HG03060 (cell line): ENCODE measurements around the gene TUBB4B.

Experiments used
- ATAC-seq: cut with Tn5 transposase; IDR thresholded peaks from one replicate; pipeline ENCODE4 v1.9.1; 2021; ENCODE audit warnings: low read depth, moderate number of reproducible peaks; ENCODE audit not compliant: unreplicated experiment

Gene TUBB4B

DNA sequence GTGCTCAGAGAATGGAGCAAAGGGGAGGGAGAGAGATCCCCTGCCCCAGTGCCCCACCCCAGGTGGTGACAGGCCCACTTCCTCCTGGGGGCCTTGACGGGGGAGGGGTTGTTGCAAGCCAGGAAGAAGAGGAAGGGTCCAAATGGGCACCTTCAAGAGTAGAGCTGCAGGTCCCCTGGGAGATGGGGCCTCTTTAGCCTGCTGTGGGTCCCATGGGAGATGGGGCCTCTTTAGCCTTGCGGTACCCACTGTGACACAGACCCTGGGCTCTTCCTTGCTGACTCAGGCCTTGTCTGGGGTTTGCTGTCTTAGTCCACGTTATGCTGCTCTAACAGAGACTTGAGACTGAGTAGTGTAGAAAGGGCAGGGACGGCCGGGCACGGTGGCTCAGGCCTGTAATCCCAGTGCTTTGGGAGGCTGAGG, 26.9 kb downstream of the TUBB4B start:
- no peak for ATAC-seq

DNA sequence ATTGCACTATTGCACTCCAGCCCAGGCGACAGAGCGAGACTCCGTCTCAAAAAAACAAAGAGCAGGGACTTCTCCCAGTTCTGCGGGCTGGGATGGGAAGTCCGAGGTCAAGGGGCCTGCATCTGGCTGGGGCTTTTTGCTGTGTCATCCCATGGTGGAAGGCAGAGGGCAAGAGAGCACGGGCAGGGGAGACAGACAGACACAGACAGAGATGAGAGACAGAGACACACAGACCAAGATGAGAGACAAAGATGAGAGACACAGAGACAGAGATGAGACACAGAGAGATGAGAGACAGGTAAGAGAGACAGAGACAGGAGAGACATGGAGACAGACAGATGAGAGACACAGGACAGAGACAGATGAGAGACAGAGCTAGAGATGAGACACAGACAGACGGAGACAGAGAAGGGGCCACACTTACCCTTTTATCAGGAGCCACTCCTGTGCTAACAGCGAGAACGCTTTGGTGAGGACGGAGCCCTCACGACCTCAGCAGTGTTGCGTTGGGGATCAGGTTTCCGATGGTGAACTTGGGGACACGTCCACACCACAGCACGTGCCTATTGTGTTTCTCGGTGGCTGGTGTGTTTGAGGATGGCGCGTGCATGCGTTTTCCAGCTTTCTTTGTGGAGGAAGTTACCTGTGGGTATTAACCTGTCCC, 27.6 kb downstream of the TUBB4B start:
- no peak for ATAC-seq

DNA sequence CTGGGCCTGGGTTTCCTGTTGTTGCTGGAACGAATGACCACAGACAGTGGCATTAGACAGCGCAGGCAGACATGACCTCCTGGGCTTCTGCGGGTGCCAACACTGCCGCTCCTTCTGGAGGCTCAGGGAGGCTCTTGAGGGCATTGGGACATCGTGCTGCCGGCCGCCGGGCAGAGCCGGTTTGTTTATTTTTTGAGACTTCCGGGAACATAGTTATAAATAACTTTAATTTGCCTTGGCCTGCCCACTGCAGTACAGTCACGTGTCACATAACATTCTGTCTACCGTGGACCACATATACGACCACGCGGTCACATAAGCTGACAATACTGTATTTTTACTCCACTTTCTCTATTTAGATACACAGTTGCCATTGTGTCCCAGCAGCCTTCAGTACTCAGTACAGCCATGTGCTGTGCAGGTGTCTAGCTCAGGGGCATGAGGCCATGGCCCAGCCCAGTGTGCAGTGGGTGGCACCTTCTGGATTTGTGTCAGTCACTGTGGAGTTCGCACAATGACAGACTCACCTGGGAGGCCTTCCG, 28.2 kb downstream of the TUBB4B start:
- ATAC-seq, result no peak

DNA sequence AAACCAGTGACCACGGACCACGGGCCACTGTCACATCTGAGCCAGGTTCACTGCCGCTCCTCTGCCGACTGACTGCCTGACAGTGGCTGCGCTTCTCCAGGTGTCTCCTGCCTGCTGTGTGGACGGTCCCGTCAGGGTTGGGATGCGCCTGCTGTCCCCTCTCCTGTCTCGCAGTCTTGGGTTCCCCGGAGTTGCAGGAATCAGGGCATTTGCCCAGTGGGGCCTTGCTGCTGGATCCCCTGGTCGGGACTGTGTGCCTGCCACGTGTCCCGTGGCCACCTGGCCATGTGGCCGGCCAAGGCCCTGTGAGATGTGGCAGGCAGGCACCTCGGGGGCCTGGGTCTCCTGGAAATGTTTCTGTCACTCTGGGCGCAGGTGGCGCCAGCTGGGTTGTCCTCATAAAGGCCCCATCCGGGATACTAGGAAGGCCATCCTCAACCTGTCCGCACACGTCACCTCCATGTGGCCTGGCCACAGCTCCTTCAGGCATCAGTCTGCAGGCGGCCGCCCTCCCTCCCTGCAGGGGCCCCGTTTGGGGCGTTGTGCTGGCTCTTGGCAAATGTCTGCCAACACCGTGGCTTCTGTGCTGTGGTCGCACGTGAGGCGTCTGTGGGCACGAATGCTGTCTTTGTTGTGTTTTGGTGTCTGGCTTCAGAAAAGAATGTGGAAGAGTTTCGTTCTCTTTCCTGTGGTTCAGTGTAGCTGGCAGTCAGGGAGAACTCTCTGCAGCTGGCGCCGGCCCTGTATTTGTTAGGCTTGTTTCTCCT, 30.0 kb downstream of the TUBB4B start:
- no peak for ATAC-seq

DNA sequence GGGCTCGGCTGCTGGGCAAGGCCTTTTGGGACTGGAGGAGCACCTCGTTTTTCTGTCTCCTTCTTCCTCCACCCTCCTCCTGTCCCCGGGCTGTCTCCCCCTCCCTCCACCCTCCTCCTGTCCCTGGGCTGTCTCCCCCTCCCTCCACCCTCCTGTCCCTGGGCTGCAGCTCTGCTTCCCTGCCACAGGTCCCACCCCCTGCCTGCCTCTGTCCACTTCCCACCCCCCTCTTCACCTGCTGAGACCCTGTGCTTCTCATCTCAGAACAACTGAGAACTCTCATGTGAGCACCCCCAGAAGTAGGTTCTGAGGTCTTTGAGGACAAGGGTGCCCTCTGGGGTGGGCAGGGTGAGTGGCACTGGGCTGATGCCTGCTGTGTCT, 30.6 kb downstream of the TUBB4B start:
- ATAC-seq, result no peak

DNA sequence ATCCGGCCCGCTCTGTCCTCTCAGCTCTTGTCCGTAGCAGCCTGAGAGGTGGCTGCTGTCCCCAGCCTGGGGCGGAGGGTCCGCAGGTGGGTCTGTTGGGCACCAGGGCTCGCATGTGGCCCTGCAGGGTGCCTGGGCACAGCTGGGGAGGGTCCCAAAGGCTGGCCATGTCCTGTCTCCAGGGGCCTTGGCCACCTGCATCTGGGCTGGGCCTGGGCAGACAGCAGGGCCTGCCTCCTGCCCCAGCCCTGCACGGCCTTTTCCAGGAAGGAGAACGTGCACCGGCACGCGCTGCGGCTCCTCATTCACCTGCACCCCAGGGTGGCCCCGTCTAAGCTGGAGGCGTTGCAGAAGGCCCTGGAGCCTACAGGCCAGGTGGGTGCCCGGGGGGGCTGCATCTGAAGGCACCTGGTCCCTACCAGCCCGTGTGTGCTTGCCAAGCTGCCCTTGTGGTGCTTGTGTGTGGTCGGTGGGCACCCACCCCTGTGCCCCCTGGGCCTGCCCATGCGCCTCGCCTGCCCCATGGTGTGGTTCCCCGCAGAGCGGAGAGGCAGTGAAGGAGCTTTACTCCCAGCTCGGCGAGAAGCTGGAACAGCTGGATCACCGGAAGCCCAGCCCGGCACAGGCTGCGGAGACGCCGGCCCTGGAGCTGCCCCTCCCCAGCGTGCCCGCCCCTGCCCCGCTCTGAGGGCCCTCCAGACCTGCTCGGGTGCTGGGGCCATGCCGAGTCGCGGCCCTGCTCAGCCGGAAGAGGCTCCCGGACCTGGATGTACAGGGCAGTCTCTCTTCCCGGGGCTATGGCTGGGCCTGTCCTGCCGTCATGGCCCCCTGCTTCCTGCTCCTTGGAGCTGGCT, 31.4 kb downstream of the TUBB4B start:
- no peak for ATAC-seq

DNA sequence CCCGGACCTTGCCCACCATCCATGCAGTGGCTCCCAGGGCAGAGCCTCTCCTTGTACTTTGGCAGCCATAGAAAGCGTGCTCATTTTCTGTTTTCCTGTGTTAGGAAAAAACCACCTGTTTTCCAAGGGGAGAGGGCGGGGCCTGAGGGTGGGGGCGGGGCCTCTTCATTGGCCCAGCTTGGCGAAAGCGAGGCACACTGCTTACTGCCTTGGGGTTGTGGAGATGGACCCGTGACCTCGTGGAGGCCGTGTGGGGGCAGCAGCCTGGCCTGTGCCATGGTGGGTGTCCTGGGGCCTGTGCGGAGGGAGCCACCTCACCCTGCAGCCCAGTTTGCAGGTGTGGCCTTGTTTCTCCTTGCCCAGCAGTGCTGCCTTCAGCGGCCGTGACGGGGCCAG, 32.0 kb downstream of the TUBB4B start:
- no peak for ATAC-seq

DNA sequence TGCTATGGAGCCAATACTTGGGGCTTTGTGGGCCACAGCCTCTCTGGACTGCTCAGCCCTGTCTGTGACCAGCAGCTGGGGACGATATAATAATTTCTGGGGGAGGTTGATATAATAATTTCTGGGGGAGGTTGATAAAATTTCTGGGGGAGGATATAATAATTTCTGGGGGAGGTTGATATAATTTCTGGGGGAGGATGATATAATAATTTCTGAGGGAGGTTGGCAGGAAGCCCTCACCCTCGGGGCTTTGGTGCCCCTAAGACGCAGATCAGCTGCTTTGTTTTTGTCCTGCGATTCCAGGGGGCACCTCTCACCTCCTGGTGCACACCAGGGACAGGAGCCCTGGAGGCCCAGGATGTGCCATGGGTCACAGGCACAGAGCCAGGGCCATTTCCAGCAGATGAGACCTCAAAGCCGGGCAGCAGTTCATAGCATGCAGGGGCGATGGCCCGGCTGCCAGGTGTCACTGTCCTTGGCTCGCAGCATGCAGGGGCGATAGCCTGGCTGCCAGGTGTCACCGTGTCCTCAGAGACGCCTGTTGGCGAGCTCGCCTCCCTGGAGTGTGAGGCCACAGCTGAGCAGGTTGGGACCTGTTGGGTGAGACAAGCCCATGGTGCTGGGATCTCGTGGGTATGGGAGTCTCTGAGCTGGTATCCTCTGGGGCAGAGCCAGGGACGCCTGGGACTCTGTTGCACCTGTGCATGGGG, 32.7 kb downstream of the TUBB4B start:
- no peak for ATAC-seq

DNA sequence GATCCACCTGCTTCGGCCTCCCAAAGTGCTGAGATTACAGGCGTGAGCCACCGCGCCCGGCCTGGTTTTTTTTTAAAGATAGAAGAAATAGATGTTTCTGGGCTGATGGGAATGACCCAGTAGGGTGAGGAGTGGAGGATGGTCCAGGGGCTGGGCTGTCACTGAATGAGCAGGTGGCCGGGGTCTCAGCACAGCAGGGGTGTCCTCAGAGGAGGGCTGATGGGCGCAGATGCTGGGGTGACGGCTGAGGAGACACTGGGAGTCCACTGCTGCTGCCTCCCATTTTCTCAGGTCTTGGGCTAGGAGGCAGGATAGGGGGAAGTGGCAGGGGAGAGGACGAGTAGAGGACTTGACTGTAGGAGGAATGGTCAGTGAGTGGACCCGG, 34.1 kb downstream of the TUBB4B start:
- ATAC-seq, result no peak

DNA sequence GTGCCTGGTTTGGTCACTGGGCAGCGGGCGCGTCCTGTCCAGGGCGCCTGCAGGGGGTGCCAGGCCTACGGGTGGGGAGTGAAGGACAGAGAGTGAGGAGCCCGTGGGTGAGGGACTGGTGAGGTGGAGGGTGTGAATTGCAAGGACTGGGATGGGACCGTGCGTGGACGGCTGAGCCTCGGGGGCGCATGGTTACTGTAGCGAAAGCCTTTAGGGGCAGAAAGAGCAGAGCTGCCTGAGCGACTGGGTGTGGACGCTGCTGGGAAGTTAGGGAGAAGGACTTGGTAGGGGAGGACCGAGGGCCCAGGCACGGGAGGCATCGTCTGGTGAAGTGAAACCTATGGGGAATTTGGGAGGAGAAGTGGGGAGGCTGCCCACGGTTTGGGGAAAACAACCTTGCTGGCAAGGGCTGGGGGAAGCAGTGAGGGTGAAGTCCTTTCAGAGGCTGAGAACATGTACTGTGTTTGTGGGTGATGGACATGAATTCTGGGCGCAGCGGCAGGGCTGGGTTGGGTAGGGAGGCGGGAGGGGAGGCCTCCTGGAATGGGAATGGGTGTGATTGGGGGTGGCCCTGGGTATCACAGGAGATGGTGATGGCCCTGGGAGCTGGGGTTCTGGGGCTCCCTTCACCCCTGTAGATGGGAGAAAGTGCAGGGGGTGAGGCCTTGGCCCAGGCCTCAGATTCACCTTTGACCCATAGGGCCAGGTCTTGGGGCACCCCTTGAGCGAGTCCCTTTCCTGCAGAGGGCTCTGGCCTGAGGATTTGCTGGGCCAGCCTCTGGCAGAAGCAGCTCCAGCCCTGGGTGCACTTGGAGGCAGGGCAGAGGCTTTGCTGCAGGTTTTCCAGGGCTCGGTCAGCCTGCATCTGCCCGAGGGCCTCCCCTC, 34.7 kb downstream of the TUBB4B start:
- ATAC-seq, result no peak

DNA sequence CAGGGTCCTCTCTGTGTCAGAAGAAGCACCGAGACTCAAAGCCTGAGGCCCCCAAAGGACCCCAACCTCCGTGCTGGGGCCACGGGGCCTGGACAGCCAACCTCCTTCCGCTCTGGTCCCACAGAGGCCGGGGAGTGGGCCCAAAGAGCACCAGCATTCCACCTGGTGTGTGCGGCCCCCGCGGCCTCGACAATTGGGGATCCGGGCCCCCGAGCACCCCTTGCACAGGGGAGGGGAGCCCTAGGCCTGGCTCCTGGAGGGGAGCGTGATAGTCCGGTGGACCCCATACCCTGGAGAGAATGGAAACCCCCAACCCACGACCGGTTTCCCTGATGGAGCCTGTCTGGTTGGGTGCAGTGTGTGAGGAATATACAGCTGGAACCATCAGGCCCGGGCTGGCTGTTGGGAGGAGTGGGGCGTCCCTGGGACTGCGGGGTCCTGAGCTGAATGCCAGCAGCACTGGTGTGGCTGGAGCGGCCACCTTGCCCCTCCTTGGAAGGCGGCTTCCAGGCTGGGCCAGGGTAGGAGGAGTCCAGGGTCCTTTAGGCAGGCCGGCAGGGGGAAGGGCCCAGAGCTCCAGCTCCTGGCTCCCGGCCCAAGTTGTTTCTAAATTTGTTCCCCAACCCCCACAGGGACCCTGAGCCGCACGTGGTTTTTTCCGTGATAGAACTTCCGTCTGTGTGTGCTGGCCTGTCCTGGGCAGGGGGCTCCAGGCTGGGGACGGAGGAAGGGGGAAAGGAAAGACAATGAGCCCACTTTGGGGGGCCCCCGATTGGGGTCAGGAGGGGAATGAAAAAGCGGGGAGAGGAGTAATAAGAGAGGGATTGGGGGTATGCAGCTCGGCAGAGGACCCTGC, 35.6 kb downstream of the TUBB4B start:
- ATAC-seq, result no peak

DNA sequence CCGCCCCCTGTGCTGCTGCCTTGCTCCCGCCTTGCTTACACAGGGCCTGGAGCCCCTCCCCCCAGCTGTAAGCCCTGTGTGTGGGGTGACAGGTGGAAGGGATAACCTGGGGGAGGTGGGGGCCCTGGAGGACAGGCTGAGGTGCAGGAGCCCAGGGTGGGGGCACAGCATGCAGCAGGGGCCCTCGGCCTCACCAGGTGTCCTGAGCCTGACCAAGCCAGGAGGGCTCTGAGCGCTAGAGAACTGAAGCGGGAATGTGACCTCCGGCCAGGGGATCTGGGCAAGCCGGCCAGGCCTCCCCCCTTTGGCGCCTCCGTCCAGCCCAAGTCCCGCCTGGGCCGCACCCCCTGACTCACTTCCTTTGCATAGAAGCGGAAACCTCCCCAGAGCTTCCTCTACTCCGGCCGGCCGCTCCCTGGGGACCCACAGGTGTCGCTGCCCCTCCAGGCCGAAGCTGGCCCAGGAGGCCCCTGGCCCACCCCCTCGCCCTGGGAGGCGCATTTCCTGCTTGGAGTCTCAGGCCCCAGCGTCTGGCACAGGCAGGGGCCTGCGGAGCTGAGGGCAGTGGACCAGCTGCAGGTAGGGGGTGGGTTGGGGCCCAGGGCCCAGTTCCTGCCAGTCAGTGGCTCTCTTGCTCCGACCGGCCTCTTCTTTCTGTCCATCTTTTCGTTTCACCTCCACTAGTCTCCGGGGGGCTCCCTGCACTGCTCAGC, 36.4 kb downstream of the TUBB4B start, which contains the start of gene TOR4A:
Gene TOR4A, plus strand, starts transcription at position 398 of the 713 bp plus-strand sequence. CDS start 964 bp downstream, outside the sequence.
- ATAC-seq, result no peak

DNA sequence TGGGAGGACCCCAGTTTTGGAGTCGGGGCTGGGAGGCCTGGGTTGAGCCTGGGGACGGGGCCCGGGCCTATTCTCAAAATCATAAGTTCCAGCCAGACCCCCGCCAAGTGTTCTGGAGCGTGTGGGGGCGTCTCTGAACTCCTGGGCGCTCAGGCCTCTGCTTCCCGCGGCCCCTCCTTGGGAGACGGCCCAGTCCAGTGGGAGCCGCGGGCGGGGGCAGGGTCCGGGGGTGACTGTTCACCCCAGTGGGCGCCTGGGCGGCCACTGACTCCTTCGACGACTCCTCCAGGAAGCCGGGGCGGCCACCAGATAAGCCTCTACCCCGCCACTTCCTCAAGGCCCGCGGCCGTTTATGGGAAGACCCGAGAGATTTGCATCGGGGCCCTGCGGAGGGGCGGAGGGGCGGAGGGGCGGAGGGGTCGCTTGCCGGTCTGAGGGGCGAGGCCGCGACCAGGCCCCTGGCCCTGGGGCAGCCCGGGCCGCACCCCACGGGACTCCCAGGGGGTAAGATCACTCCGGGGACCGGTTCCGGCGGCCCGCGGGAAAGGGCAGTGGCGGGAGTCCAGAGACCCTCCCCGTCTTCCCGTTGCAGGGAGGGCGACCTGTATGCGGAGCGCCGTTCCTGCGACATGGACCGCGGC, 37.1 kb downstream of the TUBB4B start:
- no peak for ATAC-seq

DNA sequence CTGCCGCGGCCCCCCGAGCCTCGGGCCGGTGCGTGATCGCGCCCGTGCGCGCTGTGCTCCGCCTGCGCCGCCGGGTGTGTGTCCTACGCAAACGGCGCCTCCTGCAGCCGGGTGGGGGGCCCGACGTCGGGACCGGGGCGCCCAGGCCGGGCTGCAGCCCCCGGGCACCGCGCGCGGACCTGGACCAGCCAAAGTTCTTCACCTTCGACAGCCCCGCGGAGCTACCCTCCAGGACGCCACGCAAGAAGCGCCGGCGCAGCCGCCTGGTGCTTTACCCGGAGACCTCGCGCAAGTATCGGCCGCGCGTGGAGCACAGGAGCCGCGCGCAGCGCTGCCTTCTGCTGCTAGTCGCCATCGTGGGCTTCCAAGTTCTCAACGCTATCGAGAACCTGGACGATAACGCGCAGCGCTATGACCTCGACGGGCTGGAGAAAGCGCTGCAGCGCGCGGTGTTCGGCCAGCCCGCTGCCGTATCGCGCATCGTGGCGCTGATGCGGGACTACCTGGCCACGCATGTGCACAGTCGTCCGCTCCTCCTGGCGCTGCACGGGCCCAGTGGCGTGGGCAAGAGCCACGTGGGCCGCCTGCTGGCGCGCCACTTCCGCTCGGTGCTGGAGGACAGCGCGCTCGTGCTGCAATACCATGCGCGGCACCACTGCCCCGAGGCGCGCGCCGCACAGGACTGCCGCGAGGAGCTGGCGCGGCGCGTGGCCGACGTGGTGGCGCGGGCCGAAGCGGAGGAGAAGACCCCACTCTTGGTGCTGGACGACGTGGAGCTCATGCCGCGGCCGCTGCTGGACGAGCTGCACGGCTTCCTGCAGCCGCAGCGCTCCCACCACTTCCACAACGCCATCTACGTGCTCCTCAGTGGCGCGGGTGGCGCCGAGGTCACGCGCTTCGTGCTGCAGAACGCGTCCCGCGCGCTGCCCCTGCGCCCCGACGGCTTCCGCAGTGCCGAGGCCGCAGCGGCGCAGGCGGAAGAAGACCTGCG, 37.9 kb downstream of the TUBB4B start:
- no peak for ATAC-seq

DNA sequence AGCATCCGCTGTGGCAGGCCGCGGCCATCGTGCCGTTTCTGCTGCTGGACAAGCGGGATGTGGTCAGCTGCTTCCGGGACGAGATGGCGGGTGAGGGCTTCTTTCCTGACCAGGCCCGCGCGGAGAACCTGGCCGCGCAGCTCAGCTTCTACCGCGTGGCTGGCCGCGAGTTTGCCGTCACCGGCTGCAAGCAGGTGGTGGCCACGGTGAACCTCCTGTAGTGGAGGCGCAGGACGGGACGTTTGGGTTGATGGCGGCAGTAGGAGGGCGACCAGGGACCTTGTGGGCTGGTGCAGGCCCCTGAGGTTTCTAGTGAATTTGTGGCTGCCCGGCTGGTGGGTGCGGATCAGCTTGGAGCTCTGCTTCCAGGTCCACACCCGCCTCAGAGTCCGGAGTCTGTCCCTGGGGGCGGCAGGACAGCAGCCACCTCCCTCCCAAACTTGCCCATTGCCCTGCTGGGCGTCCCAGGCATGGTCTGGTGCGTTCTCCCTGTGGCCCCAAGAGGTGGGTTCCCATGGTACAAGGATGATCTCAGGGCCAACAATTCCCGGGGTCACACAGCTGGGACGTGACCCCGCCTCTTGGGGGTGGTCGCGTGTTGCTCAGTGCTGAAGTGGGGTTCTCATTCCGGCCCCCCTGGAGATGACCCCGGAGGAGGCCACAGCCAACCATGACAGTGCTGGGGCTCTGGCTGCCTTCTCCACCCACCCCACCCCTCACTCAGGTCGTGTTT, 38.8 kb downstream of the TUBB4B start:
- no peak for ATAC-seq
